SK-N-SH treated with all-trans-retinoic acid at 6 μM for 48 hours (cell line): ENCODE measurements around the gene ABI3BP.

Experiments
- ATAC-seq: fragments of 200-7000 bp; cut with Tn5 transposase; 3 replicates; pipeline ENCODE4 v1.9.1; 2020; ENCODE audit warnings: mild to moderate bottlenecking, moderate library complexity
- ARNTL ChIP-seq: fragments of 450-650 bp; formaldehyde crosslinking; IDR thresholded peaks from 2 replicates; pipeline ENCODE4 v1.5.0; 2020; ENCODE audit warnings: low read depth, mild to moderate bottlenecking, moderate library complexity, borderline replicate concordance
- BACH2 ChIP-seq: fragments of 250-450 bp; sonication (Bioruptor Pico); IDR thresholded peaks from 2 replicates; pipeline ENCODE4 v1.9.0; 2021; ENCODE audit warnings: mild to moderate bottlenecking, borderline replicate concordance
- ESRRG ChIP-seq: fragments of 250-450 bp; sonication (Bioruptor Pico); IDR thresholded peaks from 2 replicates; pipeline ENCODE4 v1.6.1; 2021; ENCODE audit warnings: mild to moderate bottlenecking
- GLIS3 ChIP-seq: fragments of 250-450 bp; sonication (Bioruptor Pico); IDR thresholded peaks from 2 replicates; pipeline ENCODE4 v1.5.0; 2020; ENCODE audit warnings: mild to moderate bottlenecking, moderate library complexity
- ISL1 ChIP-seq: fragments of 250-450 bp; sonication (Bioruptor Pico); IDR thresholded peaks from 2 replicates; pipeline ENCODE4 v2.1.2; 2022; ENCODE audit warnings: mild to moderate bottlenecking, moderate library complexity
- OSR1 ChIP-seq: fragments of 250-450 bp; sonication (Bioruptor Pico); IDR thresholded peaks from 2 replicates; pipeline ENCODE4 v1.8.0; 2022; ENCODE audit warnings: moderate library complexity, mild to moderate bottlenecking, inconsistent platforms
- PPARA ChIP-seq: fragments of 250-450 bp; sonication (Bioruptor Pico); IDR thresholded peaks from 2 replicates; pipeline ENCODE4 v1.5.0; 2020; ENCODE audit warnings: mild to moderate bottlenecking, borderline replicate concordance
- RARB ChIP-seq: fragments of 250-450 bp; sonication (Bioruptor Pico); IDR thresholded peaks from 2 replicates; pipeline ENCODE4 v1.8.0; 2021; ENCODE audit warnings: mild to moderate bottlenecking, moderate library complexity
- TOX ChIP-seq: fragments of 250-450 bp; sonication (Bioruptor Pico); IDR thresholded peaks from 2 replicates; pipeline ENCODE4 v1.8.0; 2021; ENCODE audit warnings: mild to moderate bottlenecking, moderate library complexity, borderline replicate concordance
- ZC3H10 ChIP-seq: fragments of 250-450 bp; sonication (Bioruptor Pico); IDR thresholded peaks from 2 replicates; pipeline ENCODE4 v1.5.1; 2021; ENCODE audit warnings: mild to moderate bottlenecking, moderate library complexity
- ZFP3 ChIP-seq: fragments of 250-450 bp; sonication (Bioruptor Pico); IDR thresholded peaks from 2 replicates; pipeline ENCODE4 v1.5.0; 2020; ENCODE audit warnings: mild to moderate bottlenecking, moderate library complexity
- ZFP30 ChIP-seq: fragments of 450-650 bp; formaldehyde crosslinking; IDR thresholded peaks from 2 replicates; pipeline ENCODE4 v1.5.0; 2022; ENCODE audit warnings: mild to moderate bottlenecking, moderate library complexity
- ZNF565 ChIP-seq: fragments of 450-650 bp; formaldehyde crosslinking; conservative IDR thresholded peaks from 2 replicates; pipeline ENCODE4 v1.5.0; 2020; ENCODE audit warnings: low read depth, mild to moderate bottlenecking, moderate library complexity
- ZNF70 ChIP-seq: fragments of 450-650 bp; formaldehyde crosslinking; IDR thresholded peaks from 2 replicates; pipeline ENCODE4 v1.5.0; 2020; ENCODE audit warnings: mild to moderate bottlenecking, moderate library complexity
- ZNF8 ChIP-seq: fragments of 450-650 bp; formaldehyde crosslinking; IDR thresholded peaks from 2 replicates; pipeline ENCODE4 v1.5.0; 2020; ENCODE audit warnings: mild to moderate bottlenecking, moderate library complexity
- TF ChIP-seq, protein P1 (sequence below): fragments of 250-450 bp; sonication (Bioruptor Pico); IDR thresholded peaks from 2 replicates; pipeline ENCODE4 v1.5.1; 2021; ENCODE audit warnings: mild to moderate bottlenecking, moderate library complexity
- TF ChIP-seq, protein P2 (sequence below): fragments of 250-450 bp; sonication (Bioruptor Pico); IDR thresholded peaks from 2 replicates; pipeline ENCODE4 v1.5.0; 2020; ENCODE audit warnings: mild to moderate bottlenecking, moderate library complexity
- TF ChIP-seq, protein P3 (sequence below): fragments of 250-450 bp; sonication (Bioruptor Pico); IDR thresholded peaks from 2 replicates; pipeline ENCODE4 v1.5.1; 2020; ENCODE audit warnings: low read depth, mild to moderate bottlenecking, moderate library complexity
- TF ChIP-seq, protein P4 (sequence below): fragments of 250-450 bp; sonication (Bioruptor Pico); IDR thresholded peaks from 2 replicates; pipeline ENCODE4 v1.8.0; 2020; ENCODE audit warnings: mild to moderate bottlenecking, moderate library complexity, borderline replicate concordance
- TF ChIP-seq, protein P5 (sequence below): fragments of 250-450 bp; sonication (Bioruptor Pico); IDR thresholded peaks from 2 replicates; pipeline ENCODE4 v1.8.0; 2021; ENCODE audit warnings: low read depth, mild to moderate bottlenecking, moderate library complexity, borderline replicate concordance

The ABI3BP gene

DNA sequence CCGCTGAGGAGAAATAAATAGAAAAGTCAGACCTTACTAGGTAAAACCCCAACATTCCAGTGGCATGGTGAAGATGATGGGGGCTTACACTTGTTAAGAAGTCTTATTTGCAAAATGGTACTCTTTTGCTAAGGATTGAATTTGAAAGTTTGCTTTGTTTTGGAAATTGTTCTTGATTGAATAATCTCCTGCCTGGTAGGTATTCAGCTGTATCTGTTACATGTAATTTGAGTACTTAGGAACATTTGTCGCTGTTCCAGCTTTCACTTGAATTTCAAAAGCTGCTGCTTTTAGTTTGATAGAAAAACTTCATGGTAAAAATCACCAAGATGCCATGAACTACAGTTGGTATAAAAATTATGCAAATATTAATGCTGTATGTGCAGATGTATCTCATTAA, 239.4 kb downstream of the ABI3BP start (continued):
- TF ChIP-seq, protein P1, sequence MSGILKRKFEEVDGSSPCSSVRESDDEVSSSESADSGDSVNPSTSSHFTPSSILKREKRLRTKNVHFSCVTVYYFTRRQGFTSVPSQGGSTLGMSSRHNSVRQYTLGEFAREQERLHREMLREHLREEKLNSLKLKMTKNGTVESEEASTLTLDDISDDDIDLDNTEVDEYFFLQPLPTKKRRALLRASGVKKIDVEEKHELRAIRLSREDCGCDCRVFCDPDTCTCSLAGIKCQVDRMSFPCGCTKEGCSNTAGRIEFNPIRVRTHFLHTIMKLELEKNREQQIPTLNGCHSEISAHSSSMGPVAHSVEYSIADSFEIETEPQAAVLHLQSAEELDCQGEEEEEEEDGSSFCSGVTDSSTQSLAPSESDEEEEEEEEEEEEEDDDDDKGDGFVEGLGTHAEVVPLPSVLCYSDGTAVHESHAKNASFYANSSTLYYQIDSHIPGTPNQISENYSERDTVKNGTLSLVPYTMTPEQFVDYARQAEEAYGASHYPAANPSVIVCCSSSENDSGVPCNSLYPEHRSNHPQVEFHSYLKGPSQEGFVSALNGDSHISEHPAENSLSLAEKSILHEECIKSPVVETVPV (CRISPR knock-in tag), result no peak

DNA sequence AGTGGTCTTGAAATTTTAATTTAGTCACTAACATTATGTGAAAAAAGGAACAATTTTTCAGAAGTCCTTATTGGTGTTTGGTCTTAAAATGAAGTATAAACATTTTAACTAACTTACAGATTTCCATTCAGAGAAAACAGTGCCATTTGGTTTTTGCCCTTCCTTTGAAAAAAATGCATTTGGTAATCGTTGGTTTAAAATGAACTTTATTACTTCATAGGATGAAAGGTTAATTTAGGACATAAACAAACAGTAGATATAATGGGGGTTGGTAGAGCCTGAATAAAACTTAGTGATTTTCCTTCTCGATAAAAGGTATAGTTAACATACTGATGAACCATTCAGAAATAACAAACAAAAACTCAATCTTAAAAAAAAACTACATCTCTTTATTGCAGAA, 244.3 kb downstream of the ABI3BP start:
- TF ChIP-seq, protein P2, sequence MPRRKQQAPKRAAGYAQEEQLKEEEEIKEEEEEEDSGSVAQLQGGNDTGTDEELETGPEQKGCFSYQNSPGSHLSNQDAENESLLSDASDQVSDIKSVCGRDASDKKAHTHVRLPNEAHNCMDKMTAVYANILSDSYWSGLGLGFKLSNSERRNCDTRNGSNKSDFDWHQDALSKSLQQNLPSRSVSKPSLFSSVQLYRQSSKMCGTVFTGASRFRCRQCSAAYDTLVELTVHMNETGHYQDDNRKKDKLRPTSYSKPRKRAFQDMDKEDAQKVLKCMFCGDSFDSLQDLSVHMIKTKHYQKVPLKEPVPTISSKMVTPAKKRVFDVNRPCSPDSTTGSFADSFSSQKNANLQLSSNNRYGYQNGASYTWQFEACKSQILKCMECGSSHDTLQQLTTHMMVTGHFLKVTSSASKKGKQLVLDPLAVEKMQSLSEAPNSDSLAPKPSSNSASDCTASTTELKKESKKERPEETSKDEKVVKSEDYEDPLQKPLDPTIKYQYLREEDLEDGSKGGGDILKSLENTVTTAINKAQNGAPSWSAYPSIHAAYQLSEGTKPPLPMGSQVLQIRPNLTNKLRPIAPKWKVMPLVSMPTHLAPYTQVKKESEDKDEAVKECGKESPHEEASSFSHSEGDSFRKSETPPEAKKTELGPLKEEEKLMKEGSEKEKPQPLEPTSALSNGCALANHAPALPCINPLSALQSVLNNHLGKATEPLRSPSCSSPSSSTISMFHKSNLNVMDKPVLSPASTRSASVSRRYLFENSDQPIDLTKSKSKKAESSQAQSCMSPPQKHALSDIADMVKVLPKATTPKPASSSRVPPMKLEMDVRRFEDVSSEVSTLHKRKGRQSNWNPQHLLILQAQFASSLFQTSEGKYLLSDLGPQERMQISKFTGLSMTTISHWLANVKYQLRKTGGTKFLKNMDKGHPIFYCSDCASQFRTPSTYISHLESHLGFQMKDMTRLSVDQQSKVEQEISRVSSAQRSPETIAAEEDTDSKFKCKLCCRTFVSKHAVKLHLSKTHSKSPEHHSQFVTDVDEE (CRISPR knock-in tag), result no peak
- TF ChIP-seq, protein P3, sequence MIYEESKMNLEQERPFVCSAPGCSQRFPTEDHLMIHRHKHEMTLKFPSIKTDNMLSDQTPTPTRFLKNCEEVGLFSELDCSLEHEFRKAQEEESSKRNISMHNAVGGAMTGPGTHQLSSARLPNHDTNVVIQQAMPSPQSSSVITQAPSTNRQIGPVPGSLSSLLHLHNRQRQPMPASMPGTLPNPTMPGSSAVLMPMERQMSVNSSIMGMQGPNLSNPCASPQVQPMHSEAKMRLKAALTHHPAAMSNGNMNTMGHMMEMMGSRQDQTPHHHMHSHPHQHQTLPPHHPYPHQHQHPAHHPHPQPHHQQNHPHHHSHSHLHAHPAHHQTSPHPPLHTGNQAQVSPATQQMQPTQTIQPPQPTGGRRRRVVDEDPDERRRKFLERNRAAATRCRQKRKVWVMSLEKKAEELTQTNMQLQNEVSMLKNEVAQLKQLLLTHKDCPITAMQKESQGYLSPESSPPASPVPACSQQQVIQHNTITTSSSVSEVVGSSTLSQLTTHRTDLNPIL (CRISPR knock-in tag), result no peak
- TF ChIP-seq ZNF8 (CRISPR knock-in tag), result no peak
- TF ChIP-seq BACH2 (CRISPR knock-in tag), result no peak
- TF ChIP-seq, protein P1 (CRISPR knock-in tag), result no peak
- TF ChIP-seq RARB (CRISPR knock-in tag), result no peak
- no peak for TF ChIP-seq PPARA (CRISPR knock-in tag)
- TF ChIP-seq TOX (CRISPR knock-in tag), result no peak
- TF ChIP-seq GLIS3 (CRISPR knock-in tag), result no peak
- no peak for TF ChIP-seq ZC3H10
- TF ChIP-seq, protein P4, sequence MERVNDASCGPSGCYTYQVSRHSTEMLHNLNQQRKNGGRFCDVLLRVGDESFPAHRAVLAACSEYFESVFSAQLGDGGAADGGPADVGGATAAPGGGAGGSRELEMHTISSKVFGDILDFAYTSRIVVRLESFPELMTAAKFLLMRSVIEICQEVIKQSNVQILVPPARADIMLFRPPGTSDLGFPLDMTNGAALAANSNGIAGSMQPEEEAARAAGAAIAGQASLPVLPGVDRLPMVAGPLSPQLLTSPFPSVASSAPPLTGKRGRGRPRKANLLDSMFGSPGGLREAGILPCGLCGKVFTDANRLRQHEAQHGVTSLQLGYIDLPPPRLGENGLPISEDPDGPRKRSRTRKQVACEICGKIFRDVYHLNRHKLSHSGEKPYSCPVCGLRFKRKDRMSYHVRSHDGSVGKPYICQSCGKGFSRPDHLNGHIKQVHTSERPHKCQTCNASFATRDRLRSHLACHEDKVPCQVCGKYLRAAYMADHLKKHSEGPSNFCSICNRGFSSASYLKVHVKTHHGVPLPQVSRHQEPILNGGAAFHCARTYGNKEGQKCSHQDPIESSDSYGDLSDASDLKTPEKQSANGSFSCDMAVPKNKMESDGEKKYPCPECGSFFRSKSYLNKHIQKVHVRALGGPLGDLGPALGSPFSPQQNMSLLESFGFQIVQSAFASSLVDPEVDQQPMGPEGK (CRISPR knock-in tag), result no peak
- no peak for TF ChIP-seq ISL1 (CRISPR knock-in tag)
- TF ChIP-seq ZNF565, result no peak
- TF ChIP-seq ARNTL (CRISPR knock-in tag), result no peak
- TF ChIP-seq ZFP3, result no peak
- TF ChIP-seq ZNF70, result no peak
- no peak for ATAC-seq

DNA sequence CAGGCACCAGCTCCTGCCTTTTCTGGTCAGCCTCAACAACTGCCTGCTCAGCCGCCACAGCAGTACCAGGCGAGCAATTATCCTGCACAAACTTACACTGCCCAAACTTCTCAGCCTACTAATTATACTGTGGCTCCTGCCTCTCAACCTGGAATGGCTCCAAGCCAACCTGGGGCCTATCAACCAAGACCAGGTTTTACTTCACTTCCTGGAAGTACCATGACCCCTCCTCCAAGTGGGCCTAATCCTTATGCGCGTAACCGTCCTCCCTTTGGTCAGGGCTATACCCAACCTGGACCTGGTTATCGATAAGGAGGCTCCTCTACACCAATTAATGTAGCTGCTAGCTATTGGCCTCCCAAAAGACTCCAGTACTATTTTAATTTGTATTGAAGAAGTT, 245.0 kb downstream of the ABI3BP start:
- TF ChIP-seq BACH2 (CRISPR knock-in tag) (no peak), OSR1 (CRISPR knock-in tag) (no peak), TOX (CRISPR knock-in tag) (no peak), ZFP3 (no peak), ESRRG (CRISPR knock-in tag) (no peak), ARNTL (CRISPR knock-in tag) (no peak), ZFP30 (CRISPR knock-in tag) (no peak)
- TF ChIP-seq, protein P1 (CRISPR knock-in tag), result no peak
- TF ChIP-seq, protein P2 (CRISPR knock-in tag), result no peak
- TF ChIP-seq, protein P5, sequence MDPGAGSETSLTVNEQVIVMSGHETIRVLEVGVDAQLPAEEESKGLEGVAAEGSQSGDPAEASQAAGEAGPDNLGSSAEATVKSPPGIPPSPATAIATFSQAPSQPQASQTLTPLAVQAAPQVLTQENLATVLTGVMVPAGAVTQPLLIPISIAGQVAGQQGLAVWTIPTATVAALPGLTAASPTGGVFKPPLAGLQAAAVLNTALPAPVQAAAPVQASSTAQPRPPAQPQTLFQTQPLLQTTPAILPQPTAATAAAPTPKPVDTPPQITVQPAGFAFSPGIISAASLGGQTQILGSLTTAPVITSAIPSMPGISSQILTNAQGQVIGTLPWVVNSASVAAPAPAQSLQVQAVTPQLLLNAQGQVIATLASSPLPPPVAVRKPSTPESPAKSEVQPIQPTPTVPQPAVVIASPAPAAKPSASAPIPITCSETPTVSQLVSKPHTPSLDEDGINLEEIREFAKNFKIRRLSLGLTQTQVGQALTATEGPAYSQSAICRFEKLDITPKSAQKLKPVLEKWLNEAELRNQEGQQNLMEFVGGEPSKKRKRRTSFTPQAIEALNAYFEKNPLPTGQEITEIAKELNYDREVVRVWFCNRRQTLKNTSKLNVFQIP (CRISPR knock-in tag), result no peak
- ATAC-seq, result no peak
